RWPE2 (cell line): Measurements from ENCODE around the gene HDAC8.

Experiments used
- ATAC-seq: fragments of 200-7000 bp; cut with Tn5 transposase; 3 replicates; pipeline ENCODE4 v1.9.1; 2021; ENCODE audit warnings: low read depth
- DNase-seq: peaks from one replicate; pipeline ENCODE4 v3.0.0-alpha.2; 2020; ENCODE audit warnings: low spot score
- H3K27ac ChIP-seq: fragments of 450-650 bp; 2 replicates; pipeline ENCODE4 v1.5.1; 2017; ENCODE audit warnings: mild to moderate bottlenecking; ENCODE audit not compliant: poor library complexity, severe bottlenecking
- H3K27me3 ChIP-seq: fragments of 250-450 bp; sonication (Bioruptor Pico); 2 replicates; pipeline ENCODE4 v1.5.1; 2021; ENCODE audit warnings: mild to moderate bottlenecking, moderate library complexity; ENCODE audit not compliant: insufficient read depth, poor library complexity, severe bottlenecking
- H3K36me3 ChIP-seq: fragments of 250-450 bp; sonication (Bioruptor Pico); 2 replicates; pipeline ENCODE4 v1.5.1; 2020; ENCODE audit warnings: low read depth, mild to moderate bottlenecking, moderate library complexity
- H3K4me1 ChIP-seq: fragments of 250-450 bp; sonication (Bioruptor Pico); 2 replicates; pipeline ENCODE4 v1.5.1; 2021; ENCODE audit warnings: mild to moderate bottlenecking, moderate library complexity; ENCODE audit not compliant: insufficient read depth, poor library complexity, severe bottlenecking
- H3K4me3 ChIP-seq: fragments of 250-450 bp; sonication (Bioruptor Pico); 2 replicates; pipeline ENCODE4 v1.5.1; 2021; ENCODE audit warnings: mild to moderate bottlenecking, moderate library complexity; ENCODE audit not compliant: severe bottlenecking
- H3K9me3 ChIP-seq: fragments of 250-450 bp; sonication (Bioruptor Pico); 2 replicates; pipeline ENCODE4 v1.5.1; 2021; ENCODE audit warnings: mild to moderate bottlenecking, moderate library complexity; ENCODE audit not compliant: severe bottlenecking
- CTCF ChIP-seq: fragments of 450-650 bp; IDR thresholded peaks from one replicate; pipeline ENCODE4 v1.5.1; 2017; ENCODE audit warnings: mild to moderate bottlenecking, moderate library complexity; ENCODE audit not compliant: poor library complexity, severe bottlenecking

HDAC8 gene

GRCh38 chrX:72572248-72573157, at the start of gene HDAC8:
Gene HDAC8, minus strand, starts transcription at chrX:72572843. Its CDS starts 82 bp downstream, at chrX:72572761.
- H3K36me3 ChIP-seq: peaks cover 8% of the 10 kb centered on the region
- peak within 1 kb of the TSS; percentile 37 for H3K27ac ChIP-seq
- peak within 1 kb of the TSS; percentile 66 for H3K4me3 ChIP-seq
- DNase-seq: peak; percentile 68
- H3K9me3 ChIP-seq: no peaks in the 10 kb centered on the region
- ATAC-seq: peak; percentile 85
- H3K27me3 ChIP-seq: no peaks in the 10 kb centered on the region
- no peaks in the 10 kb centered on the region for H3K4me1 ChIP-seq
- no peak for TF ChIP-seq CTCF

- H3K4me1 ChIP-seq: peaks cover 33% of the 10 kb centered on the region
- TF ChIP-seq CTCF: no peak
- H3K4me3 ChIP-seq: no peak overlapping the region
- no peaks in the 10 kb centered on the region for H3K9me3 ChIP-seq
- peak overlapping the region; percentile 94 for H3K27ac ChIP-seq
- ATAC-seq: peak; percentile 60
- H3K36me3 ChIP-seq: peaks cover 8% of the 10 kb centered on the region
- no peak for DNase-seq
- no peaks in the 10 kb centered on the region for H3K27me3 ChIP-seq
These were observed 49.2 kb upstream of the HDAC8 start for GRCh38 chrX:72621625-72622485.

GRCh38 chrX:72621163-72621562, 48.5 kb upstream of the HDAC8 start:
- no peak for DNase-seq
- H3K4me3 ChIP-seq: no peak overlapping the region
- H3K4me1 ChIP-seq: peaks cover 33% of the 10 kb centered on the region
- peak; percentile 7; the same call in 1 of the 3 replicates for ATAC-seq
- H3K36me3 ChIP-seq: peaks cover 8% of the 10 kb centered on the region
- TF ChIP-seq CTCF: no peak
- H3K27ac ChIP-seq: peak overlapping the region; percentile 94
- no peaks in the 10 kb centered on the region for H3K9me3 ChIP-seq
- H3K27me3 ChIP-seq: no peaks in the 10 kb centered on the region

GRCh38 chrX:72620550-72621145, 48.0 kb upstream of the HDAC8 start:
- H3K9me3 ChIP-seq: no peaks in the 10 kb centered on the region
- H3K27ac ChIP-seq: peak overlapping the region; percentile 94
- H3K27me3 ChIP-seq: no peaks in the 10 kb centered on the region
- peaks cover 8% of the 10 kb centered on the region for H3K36me3 ChIP-seq
- TF ChIP-seq CTCF: no peak
- no peak overlapping the region for H3K4me3 ChIP-seq
- peak; percentile 96 for ATAC-seq
- DNase-seq: peak; percentile 72
- peaks cover 33% of the 10 kb centered on the region for H3K4me1 ChIP-seq
